Measurements from ENCODE around the gene GDF15. TPM values are rescaled to one million over a fixed set of nuclear protein-coding genes. Genes with fewer than 3 reads are reported as not detected.
"Not testable (repeated sequence)": the region's sequence is repeated elsewhere in the genome, so short reads cannot be mapped to it uniquely, and the experiment has no call there.

Gene GDF15
- total RNA-seq, 4 donors from 2014 or later = 0.57 to 0.89 (median 0.86) TPM; not detected in 1

GRCh38 chr19:18373407-18373891, 12.5 kb upstream of the GDF15 start:
- 52% methylated on average over 4 of the region's 4 CpGs for WGBS
- no peak overlapping the region for H3K4me3 ChIP-seq
- H3K4me1 ChIP-seq = peaks cover 27% of the 10 kb centered on the region
- peak overlapping the region; percentile 66 for H3K27ac ChIP-seq
- no peaks in the 10 kb centered on the region for H3K9me3 ChIP-seq
- TF ChIP-seq EP300 (IDR thresholded peaks at IDR 0.05) (no peak), POLR2A (IDR thresholded peaks at IDR 0.05) (no peak), CTCF (IDR thresholded peaks at IDR 0.05) (no peak), POLR2AphosphoS5 (IDR thresholded peaks at IDR 0.05) (no peak)
- no peaks in the 10 kb centered on the region for H3K36me3 ChIP-seq
- no peak for DNase-seq (ENCODE audit: low spot score in 2 of 2)
- no peaks in the 10 kb centered on the region for H3K27me3 ChIP-seq

GRCh38 chr19:18373892-18374629, 11.9 kb upstream of the GDF15 start:
- peaks cover 33% of the 10 kb centered on the region for H3K4me1 ChIP-seq
- 20% methylated on average over 11 of the region's 17 CpGs for WGBS
- H3K9me3 ChIP-seq = no peaks in the 10 kb centered on the region
- no peaks in the 10 kb centered on the region for H3K27me3 ChIP-seq
- peak overlapping the region; percentile 78 for H3K27ac ChIP-seq
- no peaks in the 10 kb centered on the region for H3K36me3 ChIP-seq
- peak; percentile 94 to 97 for DNase-seq (ENCODE audit: low spot score in 2 of 2)
- TF ChIP-seq CTCF (IDR thresholded peaks at IDR 0.05) (no peak), POLR2A (IDR thresholded peaks at IDR 0.05) (no peak), POLR2AphosphoS5 (IDR thresholded peaks at IDR 0.05) (peak in 2 of 3 donors; percentile 38 to 67), EP300 (IDR thresholded peaks at IDR 0.05) (no peak)
- no peak overlapping the region for H3K4me3 ChIP-seq

- H3K4me3 ChIP-seq = no peak overlapping the region
- peaks cover 50% of the 10 kb centered on the region for H3K4me1 ChIP-seq
- no peak for DNase-seq (ENCODE audit: low spot score in 2 of 2)
- H3K36me3 ChIP-seq = no peaks in the 10 kb centered on the region
- 82% methylated on average over 6 of the region's 6 CpGs for WGBS
- H3K27ac ChIP-seq = no peak overlapping the region
- no peaks in the 10 kb centered on the region for H3K27me3 ChIP-seq
- TF ChIP-seq POLR2A (IDR thresholded peaks at IDR 0.05) = no peak
- no peak for TF ChIP-seq CTCF (IDR thresholded peaks at IDR 0.05)
- no peak for TF ChIP-seq POLR2AphosphoS5 (IDR thresholded peaks at IDR 0.05)
- no peak for TF ChIP-seq EP300 (IDR thresholded peaks at IDR 0.05)
- H3K9me3 ChIP-seq = no peaks in the 10 kb centered on the region
Measured at GRCh38 chr19:18377026-18377425, 8.9 kb upstream of the GDF15 start.

GRCh38 chr19:18379803-18380747, 5.9 kb upstream of the GDF15 start:
- peak; percentile 96 for DNase-seq (ENCODE audit: low spot score in 2 of 2)
- H3K9me3 ChIP-seq = no peaks in the 10 kb centered on the region
- 30% methylated on average over 19 of the region's 22 CpGs for WGBS
- TF ChIP-seq POLR2A (IDR thresholded peaks at IDR 0.05) (no peak), POLR2AphosphoS5 (IDR thresholded peaks at IDR 0.05) (no peak), EP300 (IDR thresholded peaks at IDR 0.05) (no peak)
- peaks cover 31% of the 10 kb centered on the region for H3K4me1 ChIP-seq
- H3K4me3 ChIP-seq = no peak overlapping the region
- H3K27ac ChIP-seq = peak overlapping the region; percentile 75
- H3K36me3 ChIP-seq = no peaks in the 10 kb centered on the region
- H3K27me3 ChIP-seq = no peaks in the 10 kb centered on the region

GRCh38 chr19:18380843-18381242, 5.1 kb upstream of the GDF15 start:
- 57% methylated on average over 3 of the region's 3 CpGs for WGBS
- Histone ChIP-seq H3K4me1 (peaks cover 28% of the 10 kb centered on the region), H3K27me3 (peaks cover 3% of the 10 kb centered on the region), H3K36me3 (no peaks in the 10 kb centered on the region), H3K9me3 (no peaks in the 10 kb centered on the region), H3K27ac (peak overlapping the region; percentile 75), H3K4me3 (no peak overlapping the region)
- TF ChIP-seq EP300 (IDR thresholded peaks at IDR 0.05) (no peak), POLR2AphosphoS5 (IDR thresholded peaks at IDR 0.05) (no peak), POLR2A (IDR thresholded peaks at IDR 0.05) (no peak), CTCF (IDR thresholded peaks at IDR 0.05) (no peak)
- no peak for DNase-seq (ENCODE audit: low spot score in 2 of 2)

- not testable (repeated sequence) for H3K9me3 ChIP-seq; H3K36me3 ChIP-seq; H3K4me3 ChIP-seq; H3K27ac ChIP-seq; DNase-seq (ENCODE audit: low spot score in 2 of 2); H3K27me3 ChIP-seq
- peaks cover 51% of the 10 kb centered on the region for H3K4me1 ChIP-seq
- WGBS = 93% methylated on average over 11 of the region's 11 CpGs
Measured at GRCh38 chr19:18383622-18384021, 2.3 kb upstream of the GDF15 start.
